NCI-H460 (cell line): Measurements from ENCODE around the gene ETDA. TPM values are rescaled to one million over a fixed set of nuclear protein-coding genes. Genes with fewer than 3 reads are reported as not detected.
"Not testable (repeated sequence)": the region's sequence is repeated elsewhere in the genome, so short reads cannot be mapped to it uniquely, and the experiment has no call there.

Experiments used
- DNase-seq: peaks from one replicate; pipeline ENCODE4 v3.0.0-alpha.2; 2016; ENCODE audit warnings: low read depth; ENCODE audit errors: extremely low read depth
- polyA plus RNA-seq: library from polyadenylated mRNA; depleted of rRNA; stranded (reverse); fragments of >200 nt; gene quantifications from 2 replicates; pipeline ENCODE4 v1.2.3, GENCODE V29; 2014; cell fraction: nucleus; rRNA removed
- total RNA-seq: library from RNA; depleted of rRNA; stranded (reverse); fragments of >200 nt; shearing (Covaris generic); gene quantifications from 2 replicates; pipeline ENCODE4 v1.2.3, GENCODE V29; 2014; rRNA removed

ETDA gene
- total RNA-seq = not detected in 2 replicates
- polyA plus RNA-seq = not detected in 2 replicates

- not testable (repeated sequence) for DNase-seq
These were observed at the start of gene ETDA for GRCh38 chrX:135252011-135252518. Gene ETDA (plus strand): TSS chrX:135252061. CDS start chrX:135253277, 1,216 bp downstream.

GRCh38 chrX:135206427-135206826, 45.4 kb upstream of the ETDA start:
- not testable (repeated sequence) for DNase-seq

- DNase-seq = no peak
These were observed 38.5 kb upstream of the ETDA start for GRCh38 chrX:135213200-135213844.

- DNase-seq = not testable (repeated sequence)
These were observed 5.9 kb upstream of the ETDA start for GRCh38 chrX:135245989-135246388.

- not testable (repeated sequence) for DNase-seq
These were observed 4.3 kb downstream of the ETDA start for GRCh38 chrX:135256087-135256684.

- DNase-seq = no peak
These were observed 5.1 kb downstream of the ETDA start for GRCh38 chrX:135256923-135257322.

- DNase-seq = no peak
These were observed 5.6 kb downstream of the ETDA start for GRCh38 chrX:135257469-135257868.

GRCh38 chrX:135260976-135261375, 9.1 kb downstream of the ETDA start:
- not testable (repeated sequence) for DNase-seq

- not testable (repeated sequence) for DNase-seq
These were observed 11.5 kb downstream of the ETDA start for GRCh38 chrX:135263376-135263775.

- DNase-seq = no peak
These were observed 12.3 kb downstream of the ETDA start for GRCh38 chrX:135264206-135264605.

GRCh38 chrX:135273162-135273561, 21.3 kb downstream of the ETDA start:
- no peak for DNase-seq

- DNase-seq = no peak
These were observed 24.1 kb downstream of the ETDA start for GRCh38 chrX:135275973-135276372.

- no peak for DNase-seq
These were observed 35.5 kb downstream of the ETDA start for GRCh38 chrX:135287266-135287823.

- DNase-seq = no peak
These were observed 43.5 kb downstream of the ETDA start for GRCh38 chrX:135295238-135295943.

GRCh38 chrX:135295944-135296305, 44.1 kb downstream of the ETDA start:
- DNase-seq = no peak

GRCh38 chrX:135302269-135302873, 50.5 kb downstream of the ETDA start:
- DNase-seq = no peak

Other genes starting within 250 kb of the ETDA start
- 0.07 TPM in 1 of 2 replicates, not detected in the other for gene RTL8B, start 229.5 kb upstream of the ETDA start, total RNA-seq
- gene RTL8C, start 219.7 kb upstream of the ETDA start, total RNA-seq = 42.8 and 44.0 TPM in 2 replicates
- gene RTL8A, start 199.9 kb upstream of the ETDA start, total RNA-seq = 50.8 and 51.8 TPM in 2 replicates
- not detected in 2 replicates for gene SMIM10L2B, start 153.3 kb upstream of the ETDA start, total RNA-seq
- gene ETDB, start 131.5 kb upstream of the ETDA start, total RNA-seq = not detected in 2 replicates
- gene CT55, start 80.7 kb upstream of the ETDA start, total RNA-seq = not detected in 2 replicates
- not detected in 2 replicates for gene ETDC, start 57.4 kb downstream of the ETDA start, total RNA-seq
- gene ZNF75D, start 92.0 kb downstream of the ETDA start, total RNA-seq = 10.7 and 13.7 TPM in 2 replicates
- 10.9 and 14.9 TPM in 2 replicates for gene ZNF449, start 92.7 kb downstream of the ETDA start, total RNA-seq
- gene SMIM10L2A, start 169.9 kb downstream of the ETDA start, total RNA-seq = 2.8 and 3.3 TPM in 2 replicates